ENCODE results near the gene RPS6KA5.
"Not testable (repeated sequence)": the region's sequence is repeated elsewhere in the genome, so short reads cannot be mapped to it uniquely, and the experiment has no call there.

Gene RPS6KA5

DNA sequence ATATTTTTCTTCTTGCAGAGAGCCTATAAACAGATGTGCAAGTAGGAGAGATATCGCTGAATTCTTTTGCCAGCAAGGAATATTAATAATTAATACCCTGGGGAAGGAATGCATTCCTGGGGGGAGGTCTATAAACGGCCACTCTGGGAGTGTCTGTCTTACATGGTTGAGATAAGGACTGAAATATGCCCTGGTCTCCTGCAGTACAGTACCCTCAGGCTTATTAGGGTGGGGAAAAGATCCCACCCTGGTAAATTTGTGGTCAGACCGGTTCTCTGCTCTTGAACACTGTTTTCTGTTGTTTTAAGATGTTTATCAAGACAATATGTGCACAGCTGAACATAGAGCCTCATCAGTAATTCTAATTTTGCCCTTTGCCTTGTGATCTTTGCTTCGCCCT, 236.9 kb downstream of the RPS6KA5 start:
- not testable (repeated sequence) for DNase-seq

DNA sequence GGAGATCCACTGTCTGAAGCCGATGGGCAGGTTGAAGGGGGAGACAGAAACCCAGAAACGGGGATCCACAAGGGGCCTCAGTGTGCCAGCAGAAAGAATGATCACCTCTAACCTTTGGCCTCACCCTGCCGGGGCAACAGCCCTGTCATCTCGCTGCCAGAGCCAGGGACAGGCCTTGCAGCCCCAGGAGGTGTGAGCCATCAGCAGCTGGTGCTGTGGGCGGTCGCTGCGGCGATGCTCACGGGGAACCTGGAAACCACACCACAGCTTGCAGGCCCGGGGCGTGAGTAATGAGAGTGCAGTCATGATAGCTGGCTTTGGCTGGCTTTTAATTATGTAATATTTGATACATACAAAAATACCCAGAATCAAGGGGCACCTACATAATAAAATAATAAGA, 239.5 kb downstream of the RPS6KA5 start:
- DNase-seq = peak; percentile 74

- DNase-seq = no peak
Observed at GRCh38 chr14:90819734-90820393, 240.6 kb downstream of the RPS6KA5 start.

GRCh38 chr14:90818715-90819114, 241.7 kb downstream of the RPS6KA5 start:
- DNase-seq = no peak

GRCh38 chr14:90816681-90817436, 243.6 kb downstream of the RPS6KA5 start:
- no peak for DNase-seq

DNA sequence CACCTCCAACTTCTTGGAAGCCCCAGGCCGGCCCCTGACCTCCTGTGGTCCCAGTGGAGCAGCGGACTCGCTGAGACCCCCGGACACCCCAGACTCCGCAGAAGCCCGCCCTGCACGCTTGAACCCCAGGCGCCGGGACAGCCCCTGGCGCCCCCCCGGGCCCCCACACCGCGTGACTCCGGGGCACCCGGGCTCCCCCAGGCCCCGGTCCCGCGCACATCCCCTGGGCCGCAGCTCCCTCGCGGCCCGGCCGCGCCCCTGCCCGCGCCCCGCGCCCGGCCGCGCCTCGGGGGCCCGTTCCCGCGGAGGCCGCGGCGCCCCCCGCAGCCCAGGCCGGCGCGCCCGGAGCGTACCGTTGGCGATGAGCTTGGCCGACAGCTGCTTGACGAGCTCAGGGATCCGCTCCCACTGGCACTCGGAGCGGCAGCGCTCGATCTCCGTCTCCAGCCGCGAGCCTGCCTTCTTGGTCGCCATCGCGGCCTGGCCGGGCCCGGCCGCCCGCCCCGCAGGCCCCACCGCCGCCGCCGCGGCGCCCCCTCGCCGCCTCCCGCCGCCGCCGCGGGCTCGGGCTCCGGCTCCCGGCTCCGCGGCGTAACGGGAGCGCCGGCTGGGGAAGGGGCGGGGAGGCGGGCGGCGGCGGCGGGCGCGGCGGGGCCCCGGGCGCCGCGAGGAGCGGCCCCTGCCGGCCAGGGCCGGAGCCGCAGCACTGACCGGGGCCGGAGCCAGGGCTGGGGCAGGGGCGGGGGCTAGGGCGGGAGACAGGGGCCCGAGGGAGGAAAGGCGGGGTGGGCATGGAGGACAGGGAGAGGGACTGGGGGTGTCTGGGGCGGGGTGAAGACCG, 244.4 kb downstream of the RPS6KA5 start, which contains the start of gene TTC7B:
TTC7B (minus strand) TSS at position 609 of the 841 bp plus-strand sequence; CDS start at position 474, 135 bp downstream.
- peak; percentile 61 for DNase-seq

- DNase-seq = peak; percentile 33
Observed at GRCh38 chr14:90815572-90815821, 244.9 kb downstream of the RPS6KA5 start.

GRCh38 chr14:90814806-90815571, 245.5 kb downstream of the RPS6KA5 start:
- peak; percentile 31 for DNase-seq

- DNase-seq = no peak
Observed at GRCh38 chr14:90813442-90813841, 247.0 kb downstream of the RPS6KA5 start.

DNA sequence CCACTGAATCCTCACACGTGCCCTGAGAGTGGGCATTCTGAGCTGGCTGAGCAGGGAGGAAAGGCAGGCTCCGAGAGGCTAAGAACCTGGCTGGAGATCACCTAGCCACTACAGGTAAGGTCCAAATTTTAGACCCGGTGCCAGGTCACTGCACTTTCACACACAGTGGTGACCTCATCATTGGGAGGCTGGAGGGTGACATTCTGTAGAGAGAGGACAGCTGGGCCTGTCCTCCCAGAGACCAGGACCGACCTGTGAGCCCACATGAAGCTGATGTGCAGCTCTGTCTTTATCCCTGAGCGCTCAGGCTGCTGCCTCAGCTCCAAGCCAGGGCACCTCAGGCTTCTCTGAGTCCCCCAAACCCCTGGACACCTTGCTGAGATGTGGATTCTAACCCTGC, 248.3 kb downstream of the RPS6KA5 start:
- no peak for DNase-seq

- DNase-seq = no peak
Observed at GRCh38 chr14:90811641-90812040, 248.8 kb downstream of the RPS6KA5 start.

GRCh38 chr14:90810806-90811205, 249.6 kb downstream of the RPS6KA5 start:
- no peak for DNase-seq

GRCh38 chr14:90809530-90810312, 250.7 kb downstream of the RPS6KA5 start:
- DNase-seq = no peak

DNA sequence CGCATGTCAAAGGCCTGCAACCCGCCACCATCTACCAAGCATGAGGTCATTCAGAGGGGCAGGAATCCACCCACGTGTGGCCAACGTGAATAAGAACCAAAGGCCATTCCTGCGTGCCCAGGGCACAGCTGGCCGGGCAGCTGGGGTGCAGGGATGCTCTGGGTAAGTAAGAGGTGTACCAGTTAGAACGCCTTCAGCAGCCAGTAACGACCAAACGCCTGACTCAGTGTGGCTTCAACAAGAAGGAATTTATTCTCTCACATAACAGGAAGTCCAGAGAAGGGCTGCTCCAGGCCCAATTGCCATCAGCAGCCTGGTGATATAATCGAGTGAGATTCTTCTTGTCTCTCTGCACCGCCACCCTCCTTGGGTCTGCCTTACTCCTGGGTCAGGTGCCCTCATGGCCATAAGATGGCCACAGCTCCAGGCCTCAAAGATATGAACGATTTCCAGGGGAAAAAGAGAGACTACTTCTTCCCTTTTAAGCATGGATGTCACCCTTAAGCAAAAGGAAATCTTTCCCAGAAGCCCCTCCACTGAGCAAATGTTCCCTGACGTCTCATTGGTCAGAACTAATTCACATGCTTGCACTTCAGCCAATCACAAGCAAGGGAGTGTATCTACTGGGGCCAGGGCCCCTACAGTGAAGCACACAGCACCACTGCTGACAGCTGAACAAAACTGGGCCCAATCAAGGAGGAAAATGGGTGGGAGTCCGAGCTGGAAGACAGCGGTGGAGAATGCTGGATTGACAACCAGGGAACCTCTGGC, 251.5 kb downstream of the RPS6KA5 start:
- no peak for DNase-seq

DNA sequence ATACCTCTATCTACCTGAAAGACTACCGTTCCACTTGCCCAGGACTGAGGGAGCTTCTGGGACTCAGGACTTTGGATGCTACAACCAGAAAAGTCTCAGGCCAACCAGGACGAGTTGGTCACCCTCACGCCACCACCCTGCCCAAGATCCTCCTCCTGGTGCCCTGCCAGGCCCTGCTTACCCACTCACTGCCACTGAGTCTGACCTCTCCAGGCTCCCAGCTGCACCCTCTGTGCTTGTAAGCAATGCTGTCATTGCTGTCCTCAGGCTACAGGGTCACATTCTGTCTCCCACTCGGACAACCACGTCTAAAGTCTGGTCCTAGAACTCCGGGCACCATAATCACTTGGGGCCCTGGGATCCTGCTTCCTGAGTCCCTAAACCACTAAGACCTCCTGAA, 253.4 kb downstream of the RPS6KA5 start:
- DNase-seq = no peak

DNA sequence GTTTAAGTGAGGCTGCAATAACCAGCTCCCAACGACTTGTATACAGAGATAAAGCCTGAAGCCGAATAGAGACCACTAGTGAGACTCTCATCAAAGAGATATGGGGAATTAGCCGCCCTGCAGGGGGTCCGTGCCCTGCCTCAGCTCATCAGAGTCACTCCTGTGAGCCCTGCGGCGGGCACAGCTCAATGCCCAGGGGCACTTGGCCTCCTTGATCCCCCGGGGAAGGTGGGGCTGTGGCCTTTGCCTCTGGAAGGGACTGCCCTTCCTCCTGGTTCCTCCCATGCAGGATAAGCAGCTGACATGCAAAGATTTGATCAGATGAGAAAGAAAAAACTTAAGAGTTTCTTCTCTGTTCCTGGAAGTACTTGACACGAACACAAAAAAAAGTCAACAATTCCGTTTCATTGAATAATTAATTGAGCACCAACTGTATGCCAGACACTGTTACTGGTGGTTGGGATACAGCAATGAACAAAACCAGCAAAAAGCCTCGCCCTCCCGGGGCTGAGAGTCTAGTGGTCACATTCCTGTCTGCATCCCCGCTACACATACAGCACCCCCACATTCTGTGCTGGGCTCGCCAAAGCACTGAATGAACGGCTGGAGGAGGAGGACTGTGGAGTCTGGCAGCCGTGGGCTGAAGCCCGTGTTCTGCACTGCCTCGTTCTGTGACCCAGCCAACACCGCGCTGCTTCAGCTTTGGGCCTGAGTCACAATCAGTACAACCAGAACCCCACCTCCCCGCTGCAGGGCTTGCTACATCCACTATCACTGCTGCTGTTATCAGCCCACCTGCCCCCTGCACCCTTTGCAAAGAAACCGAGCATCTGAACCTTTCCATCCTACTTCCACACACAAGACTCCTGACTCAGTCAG, 254.5 kb downstream of the RPS6KA5 start:
- DNase-seq = peak; percentile 64

DNA sequence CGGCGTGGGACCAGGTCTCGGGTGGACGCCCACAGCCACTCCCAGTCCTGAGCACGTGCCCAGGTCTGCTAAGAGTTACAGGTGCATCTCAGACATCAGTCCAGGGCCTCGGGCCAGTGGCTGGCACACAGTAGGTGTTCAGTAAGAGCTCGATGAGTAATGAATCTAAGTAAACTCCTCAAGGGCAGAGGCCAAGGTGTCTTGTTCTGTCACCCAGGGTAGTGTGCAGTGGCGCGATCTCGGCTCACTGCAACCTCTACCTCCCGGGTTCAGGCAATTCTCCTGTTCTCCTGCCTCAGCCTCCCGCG, 255.4 kb downstream of the RPS6KA5 start:
- no peak for DNase-seq

DNA sequence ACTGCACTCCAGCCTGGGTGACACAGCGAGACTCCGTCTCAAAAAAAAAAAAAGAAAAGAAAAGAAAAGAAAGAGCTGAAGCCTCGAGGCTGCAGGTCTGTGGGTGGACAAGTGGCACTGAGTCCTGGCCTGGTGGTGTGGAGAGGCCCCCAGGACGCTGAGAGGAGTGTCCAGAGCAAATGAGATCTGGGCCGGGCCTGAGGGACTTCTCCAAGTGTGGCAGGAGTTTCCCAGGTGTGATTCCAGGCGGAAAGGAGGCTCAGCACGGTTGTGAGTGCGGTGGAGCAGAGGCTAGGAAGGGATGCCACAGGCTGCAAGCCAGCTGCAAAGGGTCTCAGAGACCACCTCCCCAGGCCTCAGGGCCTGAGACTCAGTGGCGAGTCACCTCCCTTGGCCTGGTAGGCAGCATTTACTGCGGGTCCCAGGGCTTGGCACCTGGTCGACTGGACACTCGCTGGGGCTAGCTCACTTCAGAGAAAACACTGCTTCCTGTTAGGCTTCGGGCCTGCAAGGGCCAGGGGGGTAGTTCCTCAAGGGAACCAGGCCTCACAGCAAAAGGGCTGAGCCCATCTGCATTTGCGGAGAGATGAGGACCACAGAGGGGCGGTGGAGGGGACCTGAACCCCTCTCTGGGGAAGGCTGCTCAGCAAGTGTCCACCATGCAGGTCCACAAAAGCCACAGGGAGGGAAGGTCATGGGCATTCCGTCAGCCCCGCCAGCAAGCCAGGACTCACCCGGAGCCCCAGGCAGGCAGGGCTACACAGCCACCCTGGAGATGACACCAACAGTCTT, 256.0 kb downstream of the RPS6KA5 start:
- peak; percentile 30 for DNase-seq

DNA sequence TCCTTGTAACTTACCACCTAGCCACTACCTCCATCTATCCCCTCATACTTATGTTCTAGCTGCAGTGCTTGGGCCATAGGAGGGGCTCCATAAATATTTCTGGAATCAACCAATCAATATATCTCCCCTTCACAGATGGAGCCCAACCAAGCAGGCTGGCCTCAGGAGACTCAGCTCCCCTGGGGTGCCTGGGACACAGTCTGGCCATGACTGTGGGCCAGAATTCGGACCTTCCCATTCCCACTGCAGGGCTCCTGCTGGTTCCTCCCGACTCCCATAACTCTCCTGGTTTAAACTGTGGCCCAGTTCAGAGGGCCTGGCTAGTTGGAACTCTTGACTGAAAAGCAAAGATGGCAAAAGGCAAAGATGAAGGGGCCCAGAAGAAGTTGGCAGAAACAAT, 257.2 kb downstream of the RPS6KA5 start:
- DNase-seq = peak; percentile 27

DNA sequence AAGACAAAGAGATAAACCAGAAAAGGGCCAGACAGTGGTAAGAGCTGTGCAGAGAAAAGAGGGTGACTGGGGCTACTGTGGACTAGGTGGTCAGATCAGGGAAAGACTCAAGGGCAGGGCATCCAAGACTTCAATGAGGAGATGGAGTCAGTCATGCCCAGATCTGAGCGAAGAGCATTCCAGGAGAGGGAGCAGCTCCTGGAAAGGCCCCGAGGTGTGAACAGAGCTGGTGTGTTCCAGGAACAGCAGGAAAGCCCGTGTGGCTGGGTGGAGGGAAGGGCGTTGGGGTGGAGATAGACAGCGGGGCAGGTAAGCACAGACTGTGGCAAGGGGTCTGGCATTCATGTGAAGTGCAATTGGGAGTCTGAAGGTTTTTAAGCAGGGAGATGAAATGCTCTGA, 261.0 kb downstream of the RPS6KA5 start:
- no peak for DNase-seq
